Stimulated activated naive CD8-positive, alpha-beta T cell treated with anti-CD3 and anti-CD28 coated beads, Interleukin-15, amount 100 ng/mL, for 72 hours (primary cell): ENCODE data around the gene EPS15.

Source experiments
- ATAC-seq: fragments of 150-1000 bp; cut with Tn5 transposase; 2 replicates; pipeline ENCODE4 v1.10.0; 2021; ENCODE audit warnings: mild to moderate bottlenecking, moderate library complexity
- DNase-seq, 2 donors: peaks; one replicate each; pipeline ENCODE4 v3.0.0; 2021 to 2022
- H3K27ac Mint-ChIP-seq, 2 donors: one replicate each; pipeline ENCODE4 v1.8.0; 2022; ENCODE audit warnings: mild to moderate bottlenecking in 2 of 2, mixed read lengths in 2 of 2, moderate library complexity in 2 of 2
- H3K27me3 Mint-ChIP-seq: one replicate; pipeline ENCODE4 v1.8.0; 2022; ENCODE audit warnings: mixed read lengths
- H3K4me1 Mint-ChIP-seq: one replicate; pipeline ENCODE4 v1.8.0; 2022; ENCODE audit warnings: mild to moderate bottlenecking, mixed read lengths
- H3K4me3 Mint-ChIP-seq, 2 donors: one replicate each; pipeline ENCODE4 v1.8.0; 2022; ENCODE audit warnings: mild to moderate bottlenecking in 2 of 2, mixed read lengths in 2 of 2, moderate library complexity in 1 of 2
- H3K9me3 Mint-ChIP-seq, 2 donors: one replicate each; pipeline ENCODE4 v1.8.0; 2022; ENCODE audit warnings: mixed read lengths in 2 of 2

The EPS15 gene

DNA sequence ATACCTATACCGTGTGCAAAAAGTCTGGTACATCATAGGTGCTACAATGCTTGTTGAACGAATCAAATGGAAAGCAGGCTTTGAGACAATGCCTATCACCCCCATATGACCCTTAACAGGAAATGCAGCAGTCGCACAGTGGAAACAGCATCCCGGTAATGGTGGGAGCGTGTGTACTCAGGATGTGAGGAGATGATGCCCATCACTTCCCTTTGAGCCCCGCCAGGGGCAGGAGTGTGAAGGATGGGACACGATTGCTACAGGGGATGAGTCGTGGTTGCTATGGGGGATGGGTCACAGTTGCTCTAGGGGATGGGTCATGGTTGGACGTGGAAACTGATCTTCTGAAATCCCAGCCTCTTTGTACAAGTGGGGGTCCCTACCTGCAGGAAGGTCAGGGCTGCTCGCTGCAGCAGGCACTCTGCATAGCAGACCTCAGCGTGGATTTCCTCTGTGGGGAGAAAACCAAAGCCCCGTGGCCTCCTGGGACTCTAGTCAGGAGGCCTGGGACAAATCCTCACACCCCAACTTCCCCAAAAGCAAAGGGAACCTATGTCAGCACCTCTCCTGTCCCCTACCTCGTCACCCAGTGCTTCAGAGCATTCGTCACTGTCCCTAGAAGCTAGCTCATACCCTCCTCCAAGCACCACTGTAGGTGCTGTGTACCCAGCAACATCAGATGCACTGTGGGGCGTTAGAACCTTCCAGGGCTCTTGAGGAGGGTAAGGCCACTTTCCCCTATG lies 208.0 kb downstream of the EPS15 start:
- no peaks in the 10 kb centered on the region for H3K9me3 Mint-ChIP-seq
- no peak overlapping the region for H3K4me3 Mint-ChIP-seq
- peak overlapping the region in 1 of 2 donors; percentile 30 for H3K27ac Mint-ChIP-seq
- peaks cover 37% of the 10 kb centered on the region for H3K4me1 Mint-ChIP-seq
- no peaks in the 10 kb centered on the region for H3K27me3 Mint-ChIP-seq
- DNase-seq (no peak), ATAC-seq (no peak)

- ATAC-seq: no peak
- DNase-seq: no peak
- H3K9me3 Mint-ChIP-seq: no peaks in the 10 kb centered on the region
- H3K27me3 Mint-ChIP-seq: no peaks in the 10 kb centered on the region
- no peak overlapping the region for H3K4me3 Mint-ChIP-seq
- no peak overlapping the region for H3K27ac Mint-ChIP-seq
- H3K4me1 Mint-ChIP-seq: peaks cover 30% of the 10 kb centered on the region
Observed at GRCh38 chr1:51309291-51309690, 209.8 kb downstream of the EPS15 start.

DNA sequence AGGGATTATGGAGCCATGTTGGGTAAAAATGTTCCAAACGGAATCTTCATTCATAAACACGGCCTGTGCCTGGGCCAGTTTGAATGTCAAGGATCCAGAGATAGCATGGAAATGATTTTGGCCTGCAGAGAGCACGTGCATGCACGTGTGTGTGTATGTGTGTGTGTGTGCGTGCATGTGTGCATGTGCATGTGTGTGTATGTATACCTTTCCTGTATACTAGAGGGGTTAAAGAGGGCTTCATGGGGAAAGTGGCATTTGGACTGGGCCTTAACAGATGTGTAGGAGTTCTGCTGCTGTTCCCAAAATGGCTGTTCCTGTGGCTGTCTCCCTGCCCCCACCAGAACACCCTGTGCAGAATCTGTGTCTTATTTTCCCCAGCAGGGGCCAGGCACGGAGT lies 210.4 kb downstream of the EPS15 start:
- Mint-ChIP-seq H3K27ac (no peak overlapping the region), H3K27me3 (no peaks in the 10 kb centered on the region), H3K9me3 (no peaks in the 10 kb centered on the region), H3K4me1 (peaks cover 30% of the 10 kb centered on the region), H3K4me3 (no peak overlapping the region)
- DNase-seq (no peak), ATAC-seq (no peak)

DNA sequence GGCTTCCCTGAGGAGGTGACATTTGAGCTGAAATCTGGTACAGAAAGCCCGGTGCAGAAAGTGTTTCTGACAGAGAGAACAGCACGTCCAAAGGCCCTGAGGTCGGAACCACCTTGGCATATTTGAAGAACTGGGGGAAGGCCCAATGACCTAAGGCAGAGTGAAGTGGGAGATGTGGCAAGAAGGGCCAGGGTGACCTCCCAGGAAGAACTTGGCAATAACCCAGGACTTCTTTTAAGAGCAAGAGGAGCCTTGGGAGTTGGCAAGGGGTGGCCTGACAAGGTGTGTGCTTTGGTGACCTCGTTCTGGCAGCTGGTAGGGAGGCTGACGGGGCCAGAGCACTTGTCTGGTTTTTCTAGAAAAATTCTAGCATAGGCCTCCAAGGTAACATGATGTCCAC lies 212.1 kb downstream of the EPS15 start:
- H3K4me3 Mint-ChIP-seq: no peak overlapping the region
- no peak for DNase-seq
- ATAC-seq: no peak
- no peak overlapping the region for H3K27ac Mint-ChIP-seq
- H3K9me3 Mint-ChIP-seq: no peaks in the 10 kb centered on the region
- no peaks in the 10 kb centered on the region for H3K27me3 Mint-ChIP-seq
- H3K4me1 Mint-ChIP-seq: peaks cover 36% of the 10 kb centered on the region

DNA sequence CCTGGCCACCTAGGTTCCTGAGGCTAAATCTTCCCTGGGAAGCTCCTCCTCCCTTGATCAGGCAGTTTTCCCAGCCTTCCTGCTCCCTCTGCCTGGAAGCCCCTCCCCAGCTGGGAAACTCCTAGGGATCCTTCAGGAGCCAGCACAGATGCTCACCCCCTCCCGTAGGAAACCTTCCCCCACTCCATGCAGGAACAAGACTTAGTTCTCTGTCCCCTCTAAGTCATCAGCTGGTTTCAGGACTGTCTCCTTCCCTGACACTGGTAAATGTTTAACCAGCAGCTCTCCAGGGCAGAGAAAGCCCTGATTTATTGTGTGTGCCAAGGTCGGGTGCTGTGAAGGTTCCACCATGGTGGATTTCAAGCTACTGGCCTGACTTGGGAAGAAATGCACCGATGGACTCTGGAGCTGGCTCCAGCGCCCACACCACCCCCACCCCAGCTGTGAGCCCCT lies 213.7 kb downstream of the EPS15 start:
- H3K4me3 Mint-ChIP-seq: no peak overlapping the region
- H3K27me3 Mint-ChIP-seq: no peaks in the 10 kb centered on the region
- DNase-seq (no peak), ATAC-seq (no peak)
- no peaks in the 10 kb centered on the region for H3K9me3 Mint-ChIP-seq
- peaks cover 38% of the 10 kb centered on the region for H3K4me1 Mint-ChIP-seq
- peak overlapping the region in 1 of 2 donors; percentile 22 for H3K27ac Mint-ChIP-seq

DNA sequence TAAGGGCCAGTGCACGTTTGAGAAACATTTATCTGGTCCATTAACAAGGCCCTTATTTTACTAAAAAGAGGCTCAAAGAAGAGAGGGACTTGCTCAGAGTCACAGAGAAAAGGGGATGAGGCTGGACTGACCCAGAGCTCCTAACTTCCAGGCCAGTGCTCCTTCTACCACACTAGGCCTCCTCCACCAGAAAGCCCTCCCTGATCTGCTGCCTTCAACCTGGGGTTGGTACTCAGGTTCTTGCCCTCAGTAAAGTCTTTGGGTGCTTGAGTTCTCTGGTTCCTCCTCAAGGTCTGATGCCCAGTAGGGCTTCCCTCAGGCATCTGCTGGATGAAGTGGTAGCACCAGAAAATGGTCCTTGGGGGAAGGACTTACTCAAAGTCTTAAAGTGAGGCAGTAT lies 214.7 kb downstream of the EPS15 start:
- H3K4me1 Mint-ChIP-seq: peaks cover 38% of the 10 kb centered on the region
- ATAC-seq: no peak
- peak overlapping the region; percentile 40 to 66 for H3K27ac Mint-ChIP-seq
- H3K27me3 Mint-ChIP-seq: no peaks in the 10 kb centered on the region
- no peaks in the 10 kb centered on the region for H3K9me3 Mint-ChIP-seq
- no peak overlapping the region for H3K4me3 Mint-ChIP-seq
- DNase-seq: no peak
